GM21360 (cell line): ENCODE results near the gene KDF1.

Source experiments
- ATAC-seq: cut with Tn5 transposase; IDR thresholded peaks from one replicate; pipeline ENCODE4 v1.9.1; 2021; ENCODE audit warnings: mild to moderate bottlenecking, moderate library complexity; ENCODE audit not compliant: unreplicated experiment

The KDF1 gene

GRCh38 chr1:26959722-26960624, at the start of gene KDF1:
TSS of gene KDF1 (minus strand) at chr1:26960468. CDS start at chr1:26952380, 8,088 bp downstream.
- no peak for ATAC-seq

GRCh38 chr1:27009601-27010197, 49.4 kb upstream of the KDF1 start:
- no peak for ATAC-seq

GRCh38 chr1:27007909-27008582, 47.8 kb upstream of the KDF1 start:
- ATAC-seq, result no peak

GRCh38 chr1:27006683-27007082, 46.4 kb upstream of the KDF1 start:
- ATAC-seq, result no peak

GRCh38 chr1:27005648-27006496, 45.6 kb upstream of the KDF1 start:
- no peak for ATAC-seq

- ATAC-seq, result no peak
Measured at GRCh38 chr1:27005166-27005530, 44.9 kb upstream of the KDF1 start.

- no peak for ATAC-seq
Measured at GRCh38 chr1:27004471-27005165, 44.4 kb upstream of the KDF1 start.

- ATAC-seq, result no peak
Measured at GRCh38 chr1:27003745-27004470, 43.6 kb upstream of the KDF1 start.

GRCh38 chr1:27001570-27002360, 41.5 kb upstream of the KDF1 start:
- no peak for ATAC-seq

GRCh38 chr1:27000817-27001460, 40.7 kb upstream of the KDF1 start:
- ATAC-seq, result no peak

- ATAC-seq, result no peak
Measured at GRCh38 chr1:27000090-27000816, 40.0 kb upstream of the KDF1 start.

- ATAC-seq, result no peak
Measured at GRCh38 chr1:26999440-26999987, 39.2 kb upstream of the KDF1 start.

GRCh38 chr1:26998429-26999300, 38.4 kb upstream of the KDF1 start:
- ATAC-seq, result no peak

- ATAC-seq, result no peak
Measured at GRCh38 chr1:26996665-26997064, 36.4 kb upstream of the KDF1 start.

GRCh38 chr1:26996024-26996423, 35.8 kb upstream of the KDF1 start:
- ATAC-seq, result no peak

GRCh38 chr1:26994787-26995517, 34.7 kb upstream of the KDF1 start:
- ATAC-seq, result no peak
